Measurements from ENCODE around the gene GPR62.

GPR62 gene

GRCh38 chr3:51938780-51939425 is 16.3 kb upstream of the GPR62 start:
- no peak for DNase-seq

- DNase-seq, result no peak
Observed at GRCh38 chr3:51940648-51941462, 14.3 kb upstream of the GPR62 start.

GRCh38 chr3:51941463-51941797 is 13.8 kb upstream of the GPR62 start:
- no peak for DNase-seq

- peak; percentile 100 for DNase-seq
Observed at GRCh38 chr3:51941798-51942602, 13.2 kb upstream of the GPR62 start, which contains the start of the genes PARP3 and RRP9. Gene PARP3 (plus strand): TSS chr3:51942363. CDS start chr3:51943356, 993 bp downstream. Gene RRP9 (minus strand): TSS chr3:51941904. CDS start chr3:51941867, 37 bp downstream.

- DNase-seq, result peak; percentile 62
Observed at GRCh38 chr3:51942603-51943450, 12.4 kb upstream of the GPR62 start.

GRCh38 chr3:51943451-51944391 is 11.5 kb upstream of the GPR62 start:
- no peak for DNase-seq

- DNase-seq, result no peak
Observed at GRCh38 chr3:51944451-51945021, 10.6 kb upstream of the GPR62 start.

GRCh38 chr3:51945031-51945840 is 9.9 kb upstream of the GPR62 start:
- DNase-seq, result no peak

- DNase-seq, result no peak
Observed at GRCh38 chr3:51945926-51946705, 9.1 kb upstream of the GPR62 start.

- DNase-seq, result no peak
Observed at GRCh38 chr3:51946796-51947195, 8.4 kb upstream of the GPR62 start.

- DNase-seq, result no peak
Observed at GRCh38 chr3:51947215-51947900, 7.8 kb upstream of the GPR62 start.

GRCh38 chr3:51948016-51948580 is 7.1 kb upstream of the GPR62 start:
- DNase-seq, result no peak

- DNase-seq, result no peak
Observed at GRCh38 chr3:51949121-51949520, 6.1 kb upstream of the GPR62 start.

- DNase-seq, result no peak
Observed at GRCh38 chr3:51950899-51951298, 4.3 kb upstream of the GPR62 start.

GRCh38 chr3:51953445-51953844 is 1.7 kb upstream of the GPR62 start:
- DNase-seq, result peak; percentile 87

- DNase-seq, result peak; percentile 45
Observed at GRCh38 chr3:51954105-51954504, 1.1 kb upstream of the GPR62 start.

GRCh38 chr3:51954713-51955112 is 468 bp upstream of the GPR62 start:
- DNase-seq, result no peak

All from inflammatory macrophage treated with lipopolysaccharide for 4 hours (primary cell).